K562 (cell line): ENCODE results near the gene ODAD3. TPM values are rescaled to one million over a fixed set of nuclear protein-coding genes. Genes with fewer than 3 reads are reported as not detected.

Experiments
- CBX3 ChIP-seq, 2 experiments: IDR thresholded peaks; 1 replicate in 1 of 2; 2 replicates in 1 of 2; pipeline ENCODE4 v1.6.1; 2012; ENCODE audit warnings: inconsistent platforms in 2 of 2, low read length in 2 of 2, borderline replicate concordance in 1 of 2, control low read depth in 1 of 2
- CREB1 ChIP-seq, 2 experiments: sonication (generic) in 1 of 2; formaldehyde crosslinking in 1 of 2; IDR thresholded peaks; 2 replicates each; pipeline versions ENCODE4 v1.6.1 to v1.8.0; 2012 to 2022; ENCODE audit warnings: inconsistent platforms in 1 of 2, mild to moderate bottlenecking in 1 of 2, missing genetic modification reagents in 1 of 2, moderate library complexity in 1 of 2
- GABPA ChIP-seq: fragments of 200-800 bp; sonication (Bioruptor generic); conservative IDR thresholded peaks from 2 replicates; pipeline ENCODE4 v1.6.1; 2016; ENCODE audit warnings: low read depth, missing genetic modification characterization, missing compliant biosample characterization
- GABPB2 ChIP-seq: fragments of 250-450 bp; sonication (Bioruptor Pico); conservative IDR thresholded peaks from 2 replicates; pipeline ENCODE4 v1.5.1; 2021; ENCODE audit warnings: mild to moderate bottlenecking
- HDGF ChIP-seq: fragments of 450-650 bp; IDR thresholded peaks from 2 replicates; pipeline ENCODE4 v1.6.1; 2016
- MGA ChIP-seq: fragments of 450-650 bp; IDR thresholded peaks from 2 replicates; pipeline ENCODE4 v1.6.1; 2016; ENCODE audit warnings: mild to moderate bottlenecking, moderate library complexity
- MITF ChIP-seq: IDR thresholded peaks from 2 replicates; pipeline ENCODE4 v1.6.1; 2014; ENCODE audit warnings: antibody characterized with exemption
- MLLT1 ChIP-seq, 2 experiments: fragments of 450-650 bp; IDR thresholded peaks; 2 replicates each; pipeline ENCODE4 v1.6.1; 2016
- ZBTB5 ChIP-seq: fragments of 450-650 bp; IDR thresholded peaks from 2 replicates; pipeline ENCODE4 v1.6.1; 2017; ENCODE audit warnings: antibody characterized with exemption
- polyA plus RNA-seq, 8 experiments: library from polyadenylated mRNA; depleted of rRNA in 4 of 8; stranded (reverse) in 5 of 8; unstranded in 3 of 8; fragments of >200 nt; fragmentation: Nextera tagmentation in 2 of 8; fragmentation: Illumina TruSeq in 1 of 8; extraction: Ambion mirVana in 2 of 8; extraction: Trizol in 1 of 8; gene quantifications; 2 replicates each; pipeline versions ENCODE4 v1.2.1 to v1.2.3, GENCODE V29; 2011 to 2014; ENCODE audit warnings: inconsistent platforms in 1 of 8, missing spikeins in 1 of 8
- total RNA-seq, 7 experiments: library from RNA; depleted of rRNA in 6 of 7; stranded (reverse); fragments of >200 nt in 6 of 7; fragmentation: Illumina TruSeq in 2 of 7; extraction: Trizol in 2 of 7; gene quantifications; 2 replicates each; pipeline versions ENCODE4 v1.2.1 to v1.2.3, GENCODE V29; 2011 to 2021; ENCODE audit warnings: low replicate concordance in 1 of 7

ODAD3 gene
- total and polyA plus RNA-seq, 9 of the 15 experiments (the other 6 are each of a cell fraction or from before 2014, with no cell fraction given): 0.07 to 0.72 (median 0.14) TPM; not detected in 2

GRCh38 chr19:11482384-11483050, 47.6 kb upstream of the ODAD3 start (continued):
- TF ChIP-seq MITF (peak; percentile 96), CREB1 (IDR thresholded peaks at IDR 0.05) (no peak; the same call in 1 of the 2 replicates), CREB1 (CRISPR knock-in tag; IDR thresholded peaks at IDR 0.05) (peak; percentile 91), MGA (peak; percentile 98), CBX3 (IDR thresholded peaks at IDR 0.05; ENCODE audit: borderline replicate concordance in 1 of 2, low read length in 2 of 2) (peak in 1 of 2 experiments; percentile 91; a peak in 1 of 3 replicates), ZBTB5 (0 out of 2 replicates have a peak, but pooled peaks have one; percentile 62), MLLT1 (IDR thresholded peaks at IDR 0.05) (peak in 1 of 2 experiments; percentile 75; a peak in 2 of 4 replicates), GABPA (0 out of 2 replicates have a peak, but pooled peaks have one; percentile 10), GABPB2 (CRISPR knock-in tag) (no peak), HDGF (no peak)
